ENCODE data around the gene EYA4.

GRCh38 chr6:133571681-133572080 lies 330.5 kb downstream of the EYA4 start:
- TF ChIP-seq CTCF (conservative IDR thresholded peaks at IDR 0.05 in 1 of 2, IDR thresholded peaks at IDR 0.05 in 1 of 2; ENCODE audit: low read depth in 1 of 2, low read length in 2 of 2) (no peak), EZH2 (IDR thresholded peaks at IDR 0.05; ENCODE audit: low read length, missing control alignments) (no peak)
